ENCODE results near the gene ADCY7.

DNA sequence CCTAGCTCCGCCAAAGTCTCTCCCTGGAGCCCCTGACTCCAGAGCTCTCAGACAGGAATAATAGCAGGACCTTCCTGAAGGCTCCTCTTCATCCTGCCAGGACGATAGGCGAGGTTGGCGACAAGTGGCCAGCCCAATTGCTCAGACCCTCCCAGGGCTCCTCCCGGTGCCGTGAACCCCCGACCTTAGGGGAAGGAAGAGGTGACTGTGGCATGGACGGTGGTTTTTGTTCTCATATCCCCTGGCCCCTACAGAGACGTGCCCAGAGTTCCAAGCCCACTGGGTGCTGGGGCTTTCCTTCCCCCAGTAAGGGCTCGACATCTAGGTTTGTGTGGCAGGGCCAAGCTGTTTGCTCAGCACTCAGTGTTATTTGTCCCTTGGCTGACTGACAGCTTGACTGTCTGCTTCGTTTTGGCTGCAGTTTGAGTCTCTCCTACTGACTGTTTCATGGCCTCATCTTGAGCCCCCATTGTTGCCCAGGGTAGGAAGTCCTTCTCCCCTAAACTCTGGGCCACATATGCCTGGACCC lies 4.6 kb upstream of the ADCY7 start:
- TF ChIP-seq ZNF219 (CRISPR knock-in tag; IDR thresholded peaks at IDR 0.05; ENCODE audit: borderline replicate concordance) (no peak), SP1 (CRISPR knock-in tag; conservative IDR thresholded peaks at IDR 0.05) (no peak), NFATC4 (CRISPR knock-in tag; IDR thresholded peaks at IDR 0.05) (no peak), ZNF138 (CRISPR knock-in tag; conservative IDR thresholded peaks at IDR 0.05) (no peak), CBFB (CRISPR knock-in tag; IDR thresholded peaks at IDR 0.05; ENCODE audit: low read depth) (no peak), ZNF121 (CRISPR knock-in tag; IDR thresholded peaks at IDR 0.05) (no peak)
- TF ChIP-seq, protein P1, sequence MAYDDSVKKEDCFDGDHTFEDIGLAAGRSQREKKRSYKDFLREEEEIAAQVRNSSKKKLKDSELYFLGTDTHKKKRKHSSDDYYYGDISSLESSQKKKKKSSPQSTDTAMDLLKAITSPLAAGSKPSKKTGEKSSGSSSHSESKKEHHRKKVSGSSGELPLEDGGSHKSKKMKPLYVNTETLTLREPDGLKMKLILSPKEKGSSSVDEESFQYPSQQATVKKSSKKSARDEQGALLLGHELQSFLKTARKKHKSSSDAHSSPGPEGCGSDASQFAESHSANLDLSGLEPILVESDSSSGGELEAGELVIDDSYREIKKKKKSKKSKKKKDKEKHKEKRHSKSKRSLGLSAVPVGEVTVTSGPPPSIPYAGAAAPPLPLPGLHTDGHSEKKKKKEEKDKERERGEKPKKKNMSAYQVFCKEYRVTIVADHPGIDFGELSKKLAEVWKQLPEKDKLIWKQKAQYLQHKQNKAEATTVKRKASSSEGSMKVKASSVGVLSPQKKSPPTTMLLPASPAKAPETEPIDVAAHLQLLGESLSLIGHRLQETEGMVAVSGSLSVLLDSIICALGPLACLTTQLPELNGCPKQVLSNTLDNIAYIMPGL (CRISPR knock-in tag; IDR thresholded peaks at IDR 0.05), result no peak
- TF ChIP-seq, protein P2, sequence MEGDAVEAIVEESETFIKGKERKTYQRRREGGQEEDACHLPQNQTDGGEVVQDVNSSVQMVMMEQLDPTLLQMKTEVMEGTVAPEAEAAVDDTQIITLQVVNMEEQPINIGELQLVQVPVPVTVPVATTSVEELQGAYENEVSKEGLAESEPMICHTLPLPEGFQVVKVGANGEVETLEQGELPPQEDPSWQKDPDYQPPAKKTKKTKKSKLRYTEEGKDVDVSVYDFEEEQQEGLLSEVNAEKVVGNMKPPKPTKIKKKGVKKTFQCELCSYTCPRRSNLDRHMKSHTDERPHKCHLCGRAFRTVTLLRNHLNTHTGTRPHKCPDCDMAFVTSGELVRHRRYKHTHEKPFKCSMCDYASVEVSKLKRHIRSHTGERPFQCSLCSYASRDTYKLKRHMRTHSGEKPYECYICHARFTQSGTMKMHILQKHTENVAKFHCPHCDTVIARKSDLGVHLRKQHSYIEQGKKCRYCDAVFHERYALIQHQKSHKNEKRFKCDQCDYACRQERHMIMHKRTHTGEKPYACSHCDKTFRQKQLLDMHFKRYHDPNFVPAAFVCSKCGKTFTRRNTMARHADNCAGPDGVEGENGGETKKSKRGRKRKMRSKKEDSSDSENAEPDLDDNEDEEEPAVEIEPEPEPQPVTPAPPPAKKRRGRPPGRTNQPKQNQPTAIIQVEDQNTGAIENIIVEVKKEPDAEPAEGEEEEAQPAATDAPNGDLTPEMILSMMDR (IDR thresholded peaks at IDR 0.05), result no peak
- TF ChIP-seq, protein P3, sequence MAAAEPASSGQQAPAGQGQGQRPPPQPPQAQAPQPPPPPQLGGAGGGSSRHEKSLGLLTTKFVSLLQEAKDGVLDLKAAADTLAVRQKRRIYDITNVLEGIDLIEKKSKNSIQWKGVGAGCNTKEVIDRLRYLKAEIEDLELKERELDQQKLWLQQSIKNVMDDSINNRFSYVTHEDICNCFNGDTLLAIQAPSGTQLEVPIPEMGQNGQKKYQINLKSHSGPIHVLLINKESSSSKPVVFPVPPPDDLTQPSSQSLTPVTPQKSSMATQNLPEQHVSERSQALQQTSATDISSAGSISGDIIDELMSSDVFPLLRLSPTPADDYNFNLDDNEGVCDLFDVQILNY (CRISPR knock-in tag; IDR thresholded peaks at IDR 0.05), result no peak

Data from WTC11 (cell line).